ENCODE measurements around the gene C3orf18. TPM values are rescaled to one million over a fixed set of nuclear protein-coding genes. Genes with fewer than 3 reads are reported as not detected.

The C3orf18 gene
- total and polyA plus RNA-seq, 9 of the 15 experiments (the other 6 are each of a cell fraction or from before 2014, with no cell fraction given) = 0.01 to 2.3 (median 0.94) TPM

GRCh38 chr3:50573566-50574443, 6.3 kb upstream of the C3orf18 start (continued):
- peak; percentile 35; the same call in 1 of the 2 replicates for TF ChIP-seq REST (IDR thresholded peaks at IDR 0.05; ENCODE audit: borderline replicate concordance)
- no peak for TF ChIP-seq REST (CRISPR knock-in tag; IDR thresholded peaks at IDR 0.05; ENCODE audit: low read depth)
- TF ChIP-seq PKNOX1 (IDR thresholded peaks at IDR 0.05) = no peak
- no peak for TF ChIP-seq MNT (conservative IDR thresholded peaks at IDR 0.05)
- peak; percentile 25; the same call in 1 of the 2 replicates for TF ChIP-seq TFAP4 (CRISPR knock-in tag; IDR thresholded peaks at IDR 0.05; ENCODE audit: borderline replicate concordance)
